Endothelial cell of umbilical vein (primary cell): ENCODE results near the gene EXOC6B.

Experiments used
- EZH2 ChIP-seq: IDR thresholded peaks from 2 replicates; pipeline ENCODE4 v1.6.1; 2012; ENCODE audit warnings: borderline replicate concordance, low read depth, mild to moderate bottlenecking, moderate library complexity, low read length, inconsistent platforms; ENCODE audit not compliant: severe bottlenecking
- FOS ChIP-seq: IDR thresholded peaks from 2 replicates; pipeline ENCODE4 v1.6.1; 2011; ENCODE audit warnings: mild to moderate bottlenecking, low read length, moderate library complexity, borderline replicate concordance; ENCODE audit not compliant: insufficient read depth
- GATA2 ChIP-seq: IDR thresholded peaks from 2 replicates; pipeline ENCODE4 v1.7.0; 2011; ENCODE audit warnings: low read depth, mild to moderate bottlenecking, moderate library complexity, mixed read lengths, low read length; ENCODE audit not compliant: insufficient read length, insufficient read depth
- JUN ChIP-seq: IDR thresholded peaks from 2 replicates; pipeline ENCODE4 v1.6.1; 2011; ENCODE audit warnings: borderline replicate concordance, low read depth; ENCODE audit not compliant: insufficient read length, insufficient read depth
- MYC ChIP-seq: IDR thresholded peaks from one replicate; pipeline ENCODE4 v1.6.1; 2011; ENCODE audit warnings: mild to moderate bottlenecking, low read depth, low read length
- POLR2A ChIP-seq: IDR thresholded peaks from 2 replicates; pipeline ENCODE4 v1.6.1; 2012; ENCODE audit warnings: low read depth, mild to moderate bottlenecking, control low read depth, low read length
- POLR2AphosphoS5 ChIP-seq: IDR thresholded peaks from 2 replicates; pipeline ENCODE4 v1.6.1; 2012; ENCODE audit warnings: low read depth, mild to moderate bottlenecking, control low read depth, low read length, moderate library complexity; ENCODE audit not compliant: insufficient read depth
- TF ChIP-seq, protein P1 (sequence below), 2 donors: IDR thresholded peaks; 1 replicate in 1 of 2; 2 replicates in 1 of 2; pipeline ENCODE4 v1.5.1; 2011; ENCODE audit warnings: low read length in 2 of 2, mild to moderate bottlenecking in 2 of 2, moderate library complexity in 2 of 2, control low read depth in 1 of 2, inconsistent platforms in 1 of 2, low read depth in 1 of 2; ENCODE audit not compliant: insufficient read depth in 1 of 2; ENCODE audit errors: extremely low read depth in 1 of 2
- TF ChIP-seq, protein P2 (sequence below): IDR thresholded peaks from 2 replicates; pipeline ENCODE4 v1.6.1; 2011; ENCODE audit not compliant: insufficient read depth, insufficient read length

DNA sequence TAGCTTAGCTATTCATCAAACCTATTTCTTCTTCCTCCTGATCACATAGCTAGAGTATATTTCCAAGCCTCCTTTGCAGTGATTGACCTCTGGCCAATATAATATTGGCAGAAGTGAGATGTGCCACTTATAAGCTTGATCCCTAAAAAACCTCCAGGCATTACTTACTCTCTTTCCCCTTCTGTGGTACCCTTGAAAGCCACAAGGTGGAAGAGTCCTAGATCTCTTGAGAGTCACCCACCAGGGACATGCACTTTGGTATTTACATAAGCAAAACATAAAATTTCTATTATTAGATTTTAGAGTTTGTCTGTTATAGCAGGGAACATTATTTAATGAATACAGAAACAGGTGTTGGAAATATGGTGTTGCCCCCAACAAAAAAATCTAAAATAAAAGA, 112.0 kb downstream of the EXOC6B start:
- TF ChIP-seq, protein P1, sequence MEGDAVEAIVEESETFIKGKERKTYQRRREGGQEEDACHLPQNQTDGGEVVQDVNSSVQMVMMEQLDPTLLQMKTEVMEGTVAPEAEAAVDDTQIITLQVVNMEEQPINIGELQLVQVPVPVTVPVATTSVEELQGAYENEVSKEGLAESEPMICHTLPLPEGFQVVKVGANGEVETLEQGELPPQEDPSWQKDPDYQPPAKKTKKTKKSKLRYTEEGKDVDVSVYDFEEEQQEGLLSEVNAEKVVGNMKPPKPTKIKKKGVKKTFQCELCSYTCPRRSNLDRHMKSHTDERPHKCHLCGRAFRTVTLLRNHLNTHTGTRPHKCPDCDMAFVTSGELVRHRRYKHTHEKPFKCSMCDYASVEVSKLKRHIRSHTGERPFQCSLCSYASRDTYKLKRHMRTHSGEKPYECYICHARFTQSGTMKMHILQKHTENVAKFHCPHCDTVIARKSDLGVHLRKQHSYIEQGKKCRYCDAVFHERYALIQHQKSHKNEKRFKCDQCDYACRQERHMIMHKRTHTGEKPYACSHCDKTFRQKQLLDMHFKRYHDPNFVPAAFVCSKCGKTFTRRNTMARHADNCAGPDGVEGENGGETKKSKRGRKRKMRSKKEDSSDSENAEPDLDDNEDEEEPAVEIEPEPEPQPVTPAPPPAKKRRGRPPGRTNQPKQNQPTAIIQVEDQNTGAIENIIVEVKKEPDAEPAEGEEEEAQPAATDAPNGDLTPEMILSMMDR (IDR thresholded peaks at IDR 0.05; ENCODE audit: extremely low read depth in 1 of 2, insufficient read depth in 1 of 2, low read depth in 1 of 2, low read length in 2 of 2) = peak in 1 of 2 donors; percentile 10
- TF ChIP-seq POLR2AphosphoS5 = no peak
- TF ChIP-seq POLR2A = no peak
- no peak for TF ChIP-seq EZH2
- TF ChIP-seq, protein P2, sequence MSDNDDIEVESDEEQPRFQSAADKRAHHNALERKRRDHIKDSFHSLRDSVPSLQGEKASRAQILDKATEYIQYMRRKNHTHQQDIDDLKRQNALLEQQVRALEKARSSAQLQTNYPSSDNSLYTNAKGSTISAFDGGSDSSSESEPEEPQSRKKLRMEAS = no peak
- TF ChIP-seq MYC = no peak
- TF ChIP-seq GATA2 = no peak
- TF ChIP-seq JUN = no peak
- no peak for TF ChIP-seq FOS
